Endothelial cell of umbilical vein (primary cell): ENCODE measurements around the gene BIN2.

ENCODE experiments used
- CTCF ChIP-seq, 2 donors: IDR thresholded peaks; 1 replicate in 1 of 2; 2 replicates in 1 of 2; pipeline ENCODE4 v1.5.1; 2011; ENCODE audit warnings: low read length in 2 of 2, mild to moderate bottlenecking in 2 of 2, moderate library complexity in 2 of 2, control low read depth in 1 of 2, inconsistent platforms in 1 of 2, low read depth in 1 of 2; ENCODE audit not compliant: insufficient read depth in 1 of 2; ENCODE audit errors: extremely low read depth in 1 of 2
- JUN ChIP-seq: IDR thresholded peaks from 2 replicates; pipeline ENCODE4 v1.6.1; 2011; ENCODE audit warnings: borderline replicate concordance, low read depth; ENCODE audit not compliant: insufficient read length, insufficient read depth
- POLR2AphosphoS5 ChIP-seq: IDR thresholded peaks from 2 replicates; pipeline ENCODE4 v1.6.1; 2012; ENCODE audit warnings: low read depth, mild to moderate bottlenecking, control low read depth, low read length, moderate library complexity; ENCODE audit not compliant: insufficient read depth

- TF ChIP-seq POLR2AphosphoS5 (no peak), JUN (no peak), CTCF (IDR thresholded peaks at IDR 0.05; ENCODE audit: extremely low read depth in 1 of 2, insufficient read depth in 1 of 2, low read depth in 1 of 2, low read length in 2 of 2) (no peak)
Measured at GRCh38 chr12:51364001-51364400, 40.0 kb upstream of the BIN2 start.
